Measurements from ENCODE around the gene GFOD2. TPM values are rescaled to one million over a fixed set of nuclear protein-coding genes. Genes with fewer than 3 reads are reported as not detected.

GFOD2 gene
- total and polyA plus RNA-seq, 2 of the 13 experiments (the other 11 are each of a cell fraction or from before 2014, with no cell fraction given), result 11.1 to 17.2 TPM

- TF ChIP-seq ZBTB34 (CRISPR knock-in tag; IDR thresholded peaks at IDR 0.05) (0 out of 2 replicates have a peak, but pooled peaks have one; percentile 30), RBM39 (IDR thresholded peaks at IDR 0.05; ENCODE audit: low read depth, low read length, poor library complexity, severe bottlenecking) (peak; percentile 71), ZNF264 (CRISPR knock-in tag; IDR thresholded peaks at IDR 0.05) (peak; percentile 37; the same call in 1 of the 2 replicates), ZSCAN31 (CRISPR knock-in tag; IDR thresholded peaks at IDR 0.05; ENCODE audit: low read depth) (peak; percentile 28), SETDB1 (CRISPR knock-in tag; IDR thresholded peaks at IDR 0.05; ENCODE audit: borderline replicate concordance) (no peak), ZSCAN30 (CRISPR knock-in tag; IDR thresholded peaks at IDR 0.05) (no peak), ZNF773 (CRISPR knock-in tag; IDR thresholded peaks at IDR 0.05; ENCODE audit: borderline replicate concordance) (no peak), CEBPZ (IDR thresholded peaks at IDR 0.05; ENCODE audit: low read length) (no peak), CBX5 (CRISPR knock-in tag; IDR thresholded peaks at IDR 0.05; ENCODE audit: borderline replicate concordance) (0 out of 2 replicates have a peak, but pooled peaks have one; percentile 83), MIER3 (CRISPR knock-in tag; IDR thresholded peaks at IDR 0.05; ENCODE audit: borderline replicate concordance) (peak; percentile 78; the same call in 1 of the 2 replicates), SRSF1 (optimal IDR thresholded peaks at IDR 0.05; ENCODE audit: low read depth, low read length) (peak; percentile 22), ZFP91 (CRISPR knock-in tag; IDR thresholded peaks at IDR 0.05; ENCODE audit: borderline replicate concordance) (peak; percentile 77), ZNF333 (CRISPR knock-in tag; IDR thresholded peaks at IDR 0.05; ENCODE audit: borderline replicate concordance) (0 out of 2 replicates have a peak, but pooled peaks have one; percentile 63), RCOR2 (CRISPR knock-in tag; IDR thresholded peaks at IDR 0.05) (no peak), ESRRA (CRISPR knock-in tag; IDR thresholded peaks at IDR 0.05; ENCODE audit: low read depth) (no peak; the same call in 1 of the 2 replicates), ZNF704 (CRISPR knock-in tag; IDR thresholded peaks at IDR 0.05; ENCODE audit: borderline replicate concordance) (0 out of 2 replicates have a peak, but pooled peaks have one; percentile 79), RBAK (CRISPR knock-in tag; IDR thresholded peaks at IDR 0.05) (0 out of 2 replicates have a peak, but pooled peaks have one; percentile 34), TOPORS (CRISPR knock-in tag; IDR thresholded peaks at IDR 0.05) (peak; percentile 17; the same call in 1 of the 2 replicates), HNRNPL (IDR thresholded peaks at IDR 0.05; ENCODE audit: low read depth, low read length) (peak; percentile 97), AGO1 (IDR thresholded peaks at IDR 0.05; ENCODE audit: low read depth, low read length, poor library complexity, severe bottlenecking) (peak; percentile 65), ZNF891 (CRISPR knock-in tag; IDR thresholded peaks at IDR 0.05) (0 out of 2 replicates have a peak, but pooled peaks have one; percentile 3)
These were observed 51.2 kb downstream of the GFOD2 start (continued) for GRCh38 chr16:67667817-67668494.
